Measurements from ENCODE around the gene ZDHHC1.
"Not testable (repeated sequence)": the region's sequence is repeated elsewhere in the genome, so short reads cannot be mapped to it uniquely, and the experiment has no call there.

Gene ZDHHC1

DNA sequence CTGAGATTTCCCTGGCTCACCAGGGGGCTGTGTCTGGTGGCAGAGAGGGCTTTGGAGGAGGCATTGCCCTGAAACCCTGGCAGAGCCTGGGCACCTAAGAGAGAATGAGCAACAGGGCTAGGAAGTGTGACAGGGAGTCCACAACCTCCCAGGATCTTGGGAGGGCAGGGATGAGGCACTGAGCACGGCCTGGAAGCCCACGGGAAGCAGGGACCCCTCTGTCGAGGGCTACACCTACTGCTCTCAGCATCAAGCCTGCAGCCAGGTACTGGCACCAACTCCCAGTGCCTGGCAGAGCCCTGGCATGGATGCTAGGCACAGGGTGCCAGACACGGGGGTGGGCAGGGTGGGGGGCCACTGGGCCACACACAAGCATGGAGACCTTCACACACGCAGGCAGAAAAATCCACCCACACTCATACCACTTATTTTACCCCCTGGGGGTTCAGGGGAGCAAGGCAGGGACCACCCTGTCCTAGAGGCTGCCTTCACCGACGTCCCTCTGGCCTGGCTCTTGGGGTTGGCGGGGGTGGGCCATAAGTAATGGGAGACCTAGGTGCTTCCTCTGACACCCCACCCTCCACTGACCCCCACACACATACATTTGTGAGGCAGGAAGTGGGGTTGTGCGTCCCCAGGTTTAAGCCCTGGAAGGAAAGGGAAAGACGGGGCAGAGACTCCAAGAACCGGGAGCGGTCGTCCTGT, 13.7 kb upstream of the ZDHHC1 start:
- peaks cover 45% of the 10 kb centered on the region for H3K27me3 Mint-ChIP-seq
- no peaks in the 10 kb centered on the region for H3K9me3 Mint-ChIP-seq
- peak overlapping the region; percentile 78 for H3K4me3 Mint-ChIP-seq
- peaks cover 4% of the 10 kb centered on the region for H3K4me1 Mint-ChIP-seq (ENCODE audit: low read depth)
- H3K36me3 Mint-ChIP-seq (ENCODE audit: low read depth), result no peaks in the 10 kb centered on the region
- peak overlapping the region; percentile 58 for H3K27ac Mint-ChIP-seq

DNA sequence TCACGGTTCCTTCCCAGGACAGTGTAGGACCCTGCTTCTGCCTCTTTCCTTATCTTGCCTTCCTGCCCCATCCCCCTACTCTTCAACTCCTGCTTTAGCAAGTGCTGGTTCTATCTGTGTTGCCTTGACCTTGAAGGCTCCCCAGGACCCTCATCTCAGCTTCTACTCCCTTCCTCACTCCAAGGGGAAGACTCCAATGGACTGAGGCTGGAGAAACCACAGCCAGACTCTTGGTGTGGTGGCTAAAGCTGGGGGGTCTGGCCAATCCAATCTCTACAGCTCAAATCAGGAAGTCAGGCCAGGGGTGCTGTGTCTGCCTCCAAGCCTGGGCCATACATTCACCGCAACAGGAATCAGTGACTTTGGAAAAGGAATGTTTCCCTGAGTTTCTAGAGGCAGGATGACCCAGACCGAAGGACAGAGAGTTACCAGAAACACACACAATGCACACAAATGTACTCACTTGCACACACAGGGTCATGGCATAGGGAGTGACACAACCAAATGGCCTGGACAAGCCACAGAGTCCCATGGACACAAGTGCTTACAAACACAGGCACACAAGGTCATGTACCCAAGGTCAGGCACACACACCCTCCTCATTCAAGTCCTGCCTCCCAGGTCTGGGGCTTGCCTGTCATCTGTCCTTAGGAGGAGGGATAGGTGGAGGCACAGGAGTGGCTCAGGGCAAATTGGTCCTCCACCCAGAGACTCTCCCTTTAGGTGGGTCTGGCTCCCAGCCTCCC, 12.9 kb upstream of the ZDHHC1 start:
- H3K36me3 Mint-ChIP-seq (ENCODE audit: low read depth), result no peaks in the 10 kb centered on the region
- peaks cover 4% of the 10 kb centered on the region for H3K4me1 Mint-ChIP-seq (ENCODE audit: low read depth)
- H3K9me3 Mint-ChIP-seq, result no peaks in the 10 kb centered on the region
- peak overlapping the region; percentile 32 for H3K4me3 Mint-ChIP-seq
- no peak overlapping the region for H3K27ac Mint-ChIP-seq
- H3K27me3 Mint-ChIP-seq, result peaks cover 47% of the 10 kb centered on the region

DNA sequence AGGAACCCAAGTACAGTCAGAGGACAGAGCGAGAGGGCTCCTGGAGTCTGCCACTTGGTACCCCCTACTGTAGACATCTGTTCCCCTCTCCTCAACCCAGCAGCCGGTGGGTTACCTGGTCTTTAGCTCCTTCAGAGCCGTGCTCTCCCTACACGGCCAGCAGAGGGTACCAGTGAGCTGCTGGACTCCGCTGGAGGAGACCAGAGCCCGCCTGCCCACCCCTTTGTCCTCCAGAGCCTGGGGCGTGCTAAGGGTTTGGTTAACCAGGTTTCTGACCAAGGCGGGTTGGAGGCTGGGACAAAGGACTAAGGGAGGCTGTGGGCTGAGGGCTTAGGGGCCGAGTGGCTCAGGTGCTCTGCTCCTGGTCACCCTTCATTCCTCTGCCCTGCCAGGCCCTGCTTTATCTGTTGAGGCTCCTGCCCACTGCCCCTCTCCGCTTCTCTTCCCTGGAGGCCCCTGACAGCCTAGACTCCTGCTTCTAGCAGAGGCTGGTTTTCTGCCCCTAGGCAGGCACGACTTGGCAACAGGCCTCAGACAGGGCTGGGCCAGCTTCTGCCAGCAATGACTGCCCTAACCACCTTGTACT, 12.0 kb upstream of the ZDHHC1 start:
- Mint-ChIP-seq H3K27ac (no peak overlapping the region), H3K27me3 (peaks cover 54% of the 10 kb centered on the region), H3K4me1 (ENCODE audit: low read depth) (peaks cover 4% of the 10 kb centered on the region), H3K4me3 (no peak overlapping the region), H3K36me3 (ENCODE audit: low read depth) (no peaks in the 10 kb centered on the region), H3K9me3 (no peaks in the 10 kb centered on the region)

- Mint-ChIP-seq H3K4me1 (ENCODE audit: low read depth) (peaks cover 4% of the 10 kb centered on the region), H3K36me3 (ENCODE audit: low read depth) (no peaks in the 10 kb centered on the region), H3K27me3 (peaks cover 48% of the 10 kb centered on the region), H3K4me3 (no peak overlapping the region), H3K9me3 (no peaks in the 10 kb centered on the region), H3K27ac (no peak overlapping the region)
Observed at GRCh38 chr16:67426950-67427349, 10.7 kb upstream of the ZDHHC1 start.

- no peaks in the 10 kb centered on the region for H3K9me3 Mint-ChIP-seq
- H3K27me3 Mint-ChIP-seq, result peaks cover 42% of the 10 kb centered on the region
- peaks cover 4% of the 10 kb centered on the region for H3K4me1 Mint-ChIP-seq (ENCODE audit: low read depth)
Observed at GRCh38 chr16:67426022-67426421, 9.7 kb upstream of the ZDHHC1 start.

GRCh38 chr16:67425580-67425979, 9.3 kb upstream of the ZDHHC1 start:
- no peaks in the 10 kb centered on the region for H3K9me3 Mint-ChIP-seq
- no peak overlapping the region for H3K27ac Mint-ChIP-seq
- H3K4me1 Mint-ChIP-seq (ENCODE audit: low read depth), result peaks cover 4% of the 10 kb centered on the region
- H3K27me3 Mint-ChIP-seq, result peaks cover 42% of the 10 kb centered on the region
- H3K36me3 Mint-ChIP-seq (ENCODE audit: low read depth), result no peaks in the 10 kb centered on the region
- no peak overlapping the region for H3K4me3 Mint-ChIP-seq

More at GRCh38 chr16:67426022-67426421, 9.7 kb upstream of the ZDHHC1 start:
- no peak overlapping the region for H3K4me3 Mint-ChIP-seq
- H3K36me3 Mint-ChIP-seq (ENCODE audit: low read depth), result no peaks in the 10 kb centered on the region
- H3K27ac Mint-ChIP-seq, result no peak overlapping the region

DNA sequence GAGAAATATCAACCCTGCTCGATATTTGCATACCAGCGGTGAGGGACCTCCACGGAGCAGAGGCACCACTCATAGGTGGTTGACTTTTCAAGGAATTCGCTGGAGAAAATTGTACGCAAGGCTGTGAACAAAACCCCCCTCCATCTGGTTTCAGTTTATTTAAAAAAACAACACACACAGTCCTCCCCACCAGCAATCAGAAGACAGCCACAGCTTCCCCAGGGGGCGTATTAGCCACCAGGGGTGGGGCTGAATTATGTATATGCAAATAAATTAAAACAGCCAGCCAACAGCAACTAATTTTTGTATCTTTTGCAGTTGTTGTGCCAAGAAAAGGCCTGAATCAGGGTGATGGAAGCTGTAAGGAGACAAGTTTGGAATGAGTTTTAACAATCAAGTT, 8.8 kb upstream of the ZDHHC1 start:
- H3K4me3 Mint-ChIP-seq, result no peak overlapping the region
- peaks cover under 1% of the 10 kb centered on the region for H3K4me1 Mint-ChIP-seq (ENCODE audit: low read depth)
- no peaks in the 10 kb centered on the region for H3K36me3 Mint-ChIP-seq (ENCODE audit: low read depth)
- H3K9me3 Mint-ChIP-seq, result no peaks in the 10 kb centered on the region
- peaks cover 39% of the 10 kb centered on the region for H3K27me3 Mint-ChIP-seq
- no peak overlapping the region for H3K27ac Mint-ChIP-seq

DNA sequence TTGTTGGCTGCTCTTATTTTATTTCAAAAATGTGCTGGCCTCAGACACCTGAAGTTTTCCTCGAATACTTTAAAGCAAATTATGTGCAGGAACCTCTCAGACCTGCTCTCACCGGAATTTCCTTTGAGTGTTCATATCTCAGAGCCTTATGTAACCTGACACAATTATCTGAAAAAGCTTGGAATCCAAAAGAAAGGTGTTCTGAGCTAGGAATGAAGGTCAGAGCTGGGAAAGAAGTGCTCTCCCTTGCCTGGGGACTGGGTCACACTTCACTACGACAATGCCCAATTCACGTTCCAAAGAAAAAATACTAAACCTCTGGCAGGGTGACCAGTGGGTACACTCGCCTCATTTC, 8.0 kb upstream of the ZDHHC1 start:
- Mint-ChIP-seq H3K27ac (no peak overlapping the region), H3K4me3 (no peak overlapping the region), H3K4me1 (ENCODE audit: low read depth) (no peaks in the 10 kb centered on the region), H3K9me3 (no peaks in the 10 kb centered on the region), H3K27me3 (peaks cover 39% of the 10 kb centered on the region), H3K36me3 (ENCODE audit: low read depth) (no peaks in the 10 kb centered on the region)

DNA sequence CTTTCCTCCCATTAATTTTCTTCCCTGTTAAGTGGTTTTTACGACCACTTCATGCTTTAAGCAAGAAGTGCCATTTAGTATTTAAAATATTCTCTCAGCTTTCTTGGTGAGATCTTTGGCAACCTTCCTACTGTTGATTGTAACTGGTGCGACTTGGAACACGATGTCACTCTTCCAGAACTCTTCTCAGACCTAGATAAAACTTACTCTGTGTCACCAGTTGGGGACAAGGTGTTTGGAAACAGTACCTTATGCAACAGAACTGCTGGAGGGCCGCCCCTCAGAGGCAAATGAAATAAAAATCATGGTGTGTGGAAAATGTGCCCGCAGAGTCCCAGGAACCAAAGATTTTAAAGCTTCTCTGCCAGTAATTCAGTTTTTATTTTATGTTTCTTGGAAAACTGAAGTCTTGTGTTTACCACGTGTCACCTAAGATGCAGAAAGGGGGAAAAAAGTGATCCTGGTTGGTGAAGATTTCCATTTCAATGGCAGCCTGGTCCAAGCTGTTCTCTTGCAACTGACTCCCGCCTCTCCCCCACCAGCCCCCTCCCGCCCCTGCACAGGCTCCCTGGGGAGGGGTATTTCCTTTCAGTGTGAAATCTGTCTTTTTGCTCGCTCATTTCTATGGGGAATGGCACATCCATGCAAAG, 7.5 kb upstream of the ZDHHC1 start:
- Mint-ChIP-seq H3K27me3 (peaks cover 35% of the 10 kb centered on the region), H3K4me1 (ENCODE audit: low read depth) (no peaks in the 10 kb centered on the region), H3K9me3 (no peaks in the 10 kb centered on the region), H3K27ac (no peak overlapping the region), H3K4me3 (no peak overlapping the region), H3K36me3 (ENCODE audit: low read depth) (no peaks in the 10 kb centered on the region)

DNA sequence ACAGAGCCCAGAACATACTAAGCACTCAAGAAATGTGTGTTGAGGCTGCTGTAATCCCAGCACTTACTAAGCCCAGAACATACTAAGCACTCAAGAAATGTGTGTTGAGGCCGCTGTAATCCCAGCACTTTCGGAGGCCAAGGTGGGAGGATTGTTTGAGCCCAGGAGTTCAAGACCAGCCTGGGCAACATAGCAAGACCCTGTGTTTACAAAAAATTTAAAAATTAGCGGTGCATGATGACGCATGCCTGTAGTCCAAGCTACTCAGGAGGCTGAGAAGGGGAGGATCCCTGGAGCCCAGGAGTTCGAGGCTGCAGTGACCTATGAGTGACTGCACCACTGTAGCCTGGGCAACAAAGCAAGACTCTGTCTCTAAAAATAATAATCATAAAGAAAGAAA, 6.7 kb upstream of the ZDHHC1 start:
- Mint-ChIP-seq H3K36me3 (ENCODE audit: low read depth) (no peaks in the 10 kb centered on the region), H3K9me3 (no peaks in the 10 kb centered on the region), H3K27me3 (peaks cover 31% of the 10 kb centered on the region), H3K4me3 (no peak overlapping the region), H3K27ac (no peak overlapping the region), H3K4me1 (ENCODE audit: low read depth) (no peaks in the 10 kb centered on the region)

DNA sequence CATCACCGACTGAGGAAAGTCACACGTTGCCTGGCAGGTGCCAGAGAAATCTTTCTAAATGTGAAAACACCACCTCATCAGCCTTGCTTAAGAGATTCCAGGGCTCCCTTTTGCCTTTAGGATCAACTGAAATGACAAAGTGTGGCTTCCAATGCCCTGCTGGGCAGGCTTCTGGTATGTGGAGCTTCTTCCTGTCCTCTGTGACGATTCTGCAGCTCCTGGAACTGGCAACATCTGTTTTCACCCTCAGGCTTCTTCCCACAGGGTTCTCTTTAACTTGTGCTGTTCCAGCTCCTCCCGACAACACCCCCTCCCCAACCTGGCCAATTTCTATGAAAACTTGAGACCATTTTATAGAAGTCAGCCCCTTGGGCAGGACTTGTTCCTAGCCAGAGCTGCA, 4.8 kb upstream of the ZDHHC1 start:
- Mint-ChIP-seq H3K27ac (no peak overlapping the region), H3K4me3 (no peak overlapping the region), H3K36me3 (ENCODE audit: low read depth) (no peaks in the 10 kb centered on the region), H3K4me1 (ENCODE audit: low read depth) (peaks cover 5% of the 10 kb centered on the region), H3K27me3 (peaks cover 30% of the 10 kb centered on the region), H3K9me3 (no peaks in the 10 kb centered on the region)

- Mint-ChIP-seq H3K4me1 (ENCODE audit: low read depth) (peaks cover 9% of the 10 kb centered on the region), H3K36me3 (ENCODE audit: low read depth) (no peaks in the 10 kb centered on the region), H3K27me3 (peaks cover 29% of the 10 kb centered on the region), H3K4me3 (no peak overlapping the region), H3K9me3 (no peaks in the 10 kb centered on the region), H3K27ac (no peak overlapping the region)
Observed at GRCh38 chr16:67419931-67420330, 3.7 kb upstream of the ZDHHC1 start.

DNA sequence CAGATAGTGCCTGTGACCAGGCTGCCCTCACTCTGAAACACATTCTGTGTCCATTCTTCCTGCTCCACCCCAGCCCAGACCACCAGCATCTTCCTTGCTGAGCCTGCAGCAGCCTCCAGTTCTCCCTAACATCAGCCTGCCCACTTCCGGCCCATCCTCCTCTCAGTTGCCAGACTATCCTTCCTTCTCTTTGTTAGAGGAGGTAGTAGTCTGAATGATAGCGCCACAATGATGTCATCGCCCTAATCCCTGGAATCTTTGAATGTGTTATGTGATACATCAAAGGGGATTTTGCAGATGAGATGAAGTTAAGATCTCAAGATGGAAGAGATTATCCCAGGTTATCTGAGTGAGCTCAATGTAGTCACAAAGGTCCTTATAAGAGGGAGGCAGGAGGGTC, 3.2 kb upstream of the ZDHHC1 start:
- no peaks in the 10 kb centered on the region for H3K9me3 Mint-ChIP-seq
- peaks cover 29% of the 10 kb centered on the region for H3K27me3 Mint-ChIP-seq
- peaks cover 9% of the 10 kb centered on the region for H3K4me1 Mint-ChIP-seq (ENCODE audit: low read depth)
- H3K4me3 Mint-ChIP-seq, result no peak overlapping the region
- no peaks in the 10 kb centered on the region for H3K36me3 Mint-ChIP-seq (ENCODE audit: low read depth)
- no peak overlapping the region for H3K27ac Mint-ChIP-seq

DNA sequence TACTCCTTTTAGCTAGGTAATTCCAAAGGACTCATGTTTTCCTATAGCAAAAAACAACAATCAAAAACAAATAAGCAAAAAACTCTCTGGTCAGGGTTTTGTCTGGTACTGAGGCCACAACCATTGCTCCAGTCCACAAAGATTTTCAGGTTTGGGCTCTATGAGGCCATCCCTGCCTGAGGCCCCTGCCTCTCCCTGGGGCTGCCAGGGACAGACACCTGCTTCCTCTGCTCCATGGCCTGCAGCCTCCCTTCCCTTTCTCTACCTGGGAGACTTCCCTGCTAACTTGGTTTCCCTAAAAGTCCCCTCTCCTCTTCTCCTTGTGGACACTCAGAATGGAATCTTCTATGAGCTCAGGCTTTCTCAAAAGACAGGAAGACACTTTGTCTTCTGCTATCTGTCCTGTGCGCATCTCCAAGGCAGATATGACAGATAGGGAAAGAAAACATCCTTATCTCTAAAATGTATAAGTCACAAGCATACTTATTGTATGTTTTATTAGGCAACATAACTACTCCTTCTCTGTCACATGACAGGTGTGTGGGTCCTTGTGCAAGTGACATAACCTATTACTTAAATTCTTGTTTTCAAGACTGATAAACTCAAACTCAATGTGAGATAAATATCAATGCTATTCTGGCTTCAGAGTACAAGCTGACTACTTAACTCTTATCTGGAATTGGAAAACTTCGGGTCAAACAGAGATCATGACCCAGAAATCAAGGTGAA, 1.2 kb upstream of the ZDHHC1 start:
- Mint-ChIP-seq H3K9me3 (no peaks in the 10 kb centered on the region), H3K4me1 (ENCODE audit: low read depth) (peaks cover 9% of the 10 kb centered on the region), H3K27me3 (peaks cover 25% of the 10 kb centered on the region), H3K36me3 (ENCODE audit: low read depth) (no peaks in the 10 kb centered on the region), H3K4me3 (peak overlapping the region; percentile 80), H3K27ac (no peak overlapping the region)

DNA sequence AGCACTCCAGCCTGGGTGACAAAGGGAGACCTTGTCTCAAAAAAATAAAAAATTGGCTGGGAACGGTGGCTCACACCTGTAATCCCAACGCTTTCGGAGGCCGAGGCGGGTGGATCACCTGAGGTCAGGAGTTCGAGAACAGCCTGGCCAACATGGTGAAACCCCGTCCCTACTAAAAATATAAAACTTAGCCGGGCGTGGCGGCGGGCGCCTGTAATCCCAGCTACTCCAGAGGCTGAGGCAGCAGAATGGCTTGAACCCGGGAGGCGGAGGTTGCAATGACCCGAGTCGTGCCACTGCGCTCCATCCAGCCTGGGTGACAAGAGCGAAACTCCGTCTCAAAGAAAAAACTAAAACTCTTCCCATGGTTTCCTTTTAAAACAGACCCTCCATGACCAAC, 856 bp downstream of the ZDHHC1 start:
- H3K27ac Mint-ChIP-seq; H3K36me3 Mint-ChIP-seq (ENCODE audit: low read depth); H3K9me3 Mint-ChIP-seq; H3K4me1 Mint-ChIP-seq (ENCODE audit: low read depth): not testable (repeated sequence)
- H3K4me3 Mint-ChIP-seq, result peak overlapping the region; percentile 70
- H3K27me3 Mint-ChIP-seq, result peaks cover 25% of the 10 kb centered on the region

Data from stimulated activated naive CD8-positive, alpha-beta T cell treated with anti-CD3 and anti-CD28 coated beads, Interleukin-15, Interleukin-2, amounts not matched to agents 100 ng/mL and 50 ng/mL, for 24 hours (primary cell).